HG03457 (cell line): ENCODE measurements around the gene KLF7.

Source experiments
- ATAC-seq: cut with Tn5 transposase; IDR thresholded peaks from one replicate; pipeline ENCODE4 v1.9.1; 2021; ENCODE audit warnings: moderate number of reproducible peaks; ENCODE audit not compliant: unreplicated experiment

Gene KLF7

DNA sequence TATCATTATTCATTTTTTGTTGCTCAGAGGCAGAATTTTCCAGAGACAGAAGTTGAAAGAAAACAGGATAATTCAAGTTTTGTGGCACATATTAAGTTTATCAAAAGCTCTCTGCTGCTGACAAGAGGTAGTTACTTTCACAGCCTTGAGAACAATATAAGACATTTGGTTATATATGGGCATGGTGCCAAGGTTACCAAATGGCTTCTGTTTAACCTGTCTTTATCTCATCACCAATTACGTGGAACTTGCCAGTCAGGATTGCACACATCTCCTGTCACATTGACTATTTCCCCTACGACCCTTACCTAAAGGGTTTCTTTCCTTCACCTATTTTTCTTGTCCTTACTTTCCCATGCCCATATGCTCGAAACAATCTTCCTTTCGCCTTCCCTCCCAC lies 35.9 kb downstream of the KLF7 start:
- ATAC-seq = no peak

DNA sequence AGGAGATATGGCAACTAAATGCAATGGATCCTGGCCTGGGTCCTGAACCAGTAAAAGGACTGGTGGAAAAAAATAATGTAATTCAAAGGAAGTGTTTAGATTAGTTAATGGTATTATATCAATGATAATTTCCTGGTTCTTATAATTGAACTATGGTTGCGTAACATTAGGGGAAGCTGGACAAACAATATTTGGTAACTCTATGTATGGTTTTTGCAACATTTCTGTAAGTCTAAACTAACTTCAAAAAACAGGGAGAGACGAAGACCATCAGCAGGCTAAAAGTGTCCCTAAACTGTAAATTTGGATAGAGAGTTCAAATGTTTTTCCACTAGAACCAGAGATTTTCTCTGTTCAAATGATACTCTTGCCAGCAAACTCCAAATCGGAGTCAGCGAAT lies 36.9 kb downstream of the KLF7 start:
- no peak for ATAC-seq

- ATAC-seq = no peak
These were observed 38.9 kb downstream of the KLF7 start for GRCh38 chr2:207126724-207127308.

- no peak for ATAC-seq
These were observed 41.9 kb downstream of the KLF7 start for GRCh38 chr2:207123776-207124391.

GRCh38 chr2:207123335-207123744 lies 42.4 kb downstream of the KLF7 start:
- no peak for ATAC-seq

GRCh38 chr2:207122651-207123334 lies 43.0 kb downstream of the KLF7 start:
- no peak for ATAC-seq

DNA sequence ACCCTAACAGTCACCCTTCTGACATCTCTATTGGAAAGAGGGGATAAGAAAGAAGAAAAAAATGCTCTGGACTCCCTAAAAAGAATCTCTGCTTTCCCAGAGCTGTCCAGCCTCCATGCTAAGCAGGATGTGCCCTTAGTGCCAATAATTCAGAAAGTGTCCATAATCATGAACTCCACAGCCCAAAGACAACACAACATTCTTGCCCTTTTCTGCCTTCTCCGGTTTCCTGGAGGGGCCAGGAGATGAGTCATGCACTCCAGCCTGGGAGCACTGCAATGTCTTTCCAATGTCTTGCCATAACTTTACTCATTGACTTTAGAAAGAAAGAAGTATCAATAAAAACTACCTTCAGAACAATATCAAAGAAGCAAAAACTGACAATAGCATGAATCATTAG lies 44.0 kb downstream of the KLF7 start:
- ATAC-seq = no peak

- ATAC-seq = no peak
These were observed 46.7 kb downstream of the KLF7 start for GRCh38 chr2:207119048-207119447.

DNA sequence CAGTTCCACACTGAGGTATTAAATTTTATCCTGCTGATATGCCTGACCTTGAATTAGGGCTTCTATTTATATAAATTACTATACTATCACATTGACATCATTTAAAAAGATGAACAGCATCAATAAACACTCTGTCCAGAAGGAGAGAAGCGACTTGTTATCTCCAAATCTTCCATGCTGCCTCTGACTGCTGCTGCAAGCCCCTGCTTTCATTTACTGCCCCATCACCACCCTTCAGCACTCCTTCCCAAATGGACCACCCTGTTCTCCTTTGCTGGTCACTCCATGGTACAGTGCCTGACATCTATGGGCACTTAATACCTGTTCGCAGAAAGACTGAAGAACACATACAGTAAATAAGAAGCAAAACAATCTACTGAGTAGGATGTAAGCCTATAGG lies 48.1 kb downstream of the KLF7 start:
- no peak for ATAC-seq

DNA sequence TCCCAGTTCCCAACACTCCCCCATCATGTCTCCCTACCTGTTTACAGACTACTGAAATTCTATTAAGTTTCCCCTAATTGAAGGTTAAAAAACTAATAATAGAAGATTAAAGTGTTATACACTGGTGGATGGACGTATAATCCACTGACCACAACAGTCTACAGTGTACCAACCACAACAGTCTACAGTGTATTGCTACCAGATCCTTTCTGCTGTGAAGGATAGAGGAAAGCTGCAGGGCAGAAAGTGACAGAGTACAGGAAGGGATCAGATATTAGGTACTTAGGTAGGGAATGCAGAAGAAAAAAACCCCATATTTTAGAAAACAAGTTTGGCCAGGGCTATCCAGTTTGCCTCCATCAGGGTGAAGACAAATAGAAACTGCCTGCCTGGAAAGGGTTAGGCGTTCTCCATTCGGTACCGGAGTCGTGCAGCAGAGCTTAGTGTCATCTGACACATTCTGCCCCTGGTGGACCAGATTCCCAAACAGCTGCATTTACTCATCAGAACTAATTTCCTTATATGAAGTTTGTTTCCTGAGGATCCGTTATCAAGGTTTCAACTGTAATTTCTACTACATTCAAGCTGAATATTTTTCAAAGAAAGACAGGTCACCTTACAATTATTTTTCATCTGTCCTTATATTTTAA lies 49.9 kb downstream of the KLF7 start:
- ATAC-seq = no peak

- ATAC-seq = no peak
These were observed 52.3 kb downstream of the KLF7 start for GRCh38 chr2:207113414-207113813.

GRCh38 chr2:207112785-207113184 lies 53.0 kb downstream of the KLF7 start:
- ATAC-seq = no peak

DNA sequence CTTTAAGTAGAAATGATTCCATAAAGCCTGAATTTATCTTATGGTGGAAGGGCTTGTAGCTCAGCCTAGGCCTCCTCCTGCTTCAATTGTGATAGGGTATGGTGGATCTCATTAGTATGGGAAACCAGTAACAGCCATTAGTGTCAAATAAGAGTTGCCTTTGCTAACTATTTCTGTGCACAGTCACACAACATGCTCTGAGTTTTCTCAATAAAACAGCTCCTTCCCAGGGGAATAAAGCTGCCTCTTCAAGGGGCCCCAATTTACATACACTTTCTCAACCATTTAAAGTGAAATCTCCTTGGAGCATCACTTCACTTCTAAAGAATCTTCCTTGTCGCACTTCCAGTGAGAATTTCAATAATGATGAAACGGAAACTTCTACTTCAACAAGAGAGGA lies 53.4 kb downstream of the KLF7 start:
- no peak for ATAC-seq

DNA sequence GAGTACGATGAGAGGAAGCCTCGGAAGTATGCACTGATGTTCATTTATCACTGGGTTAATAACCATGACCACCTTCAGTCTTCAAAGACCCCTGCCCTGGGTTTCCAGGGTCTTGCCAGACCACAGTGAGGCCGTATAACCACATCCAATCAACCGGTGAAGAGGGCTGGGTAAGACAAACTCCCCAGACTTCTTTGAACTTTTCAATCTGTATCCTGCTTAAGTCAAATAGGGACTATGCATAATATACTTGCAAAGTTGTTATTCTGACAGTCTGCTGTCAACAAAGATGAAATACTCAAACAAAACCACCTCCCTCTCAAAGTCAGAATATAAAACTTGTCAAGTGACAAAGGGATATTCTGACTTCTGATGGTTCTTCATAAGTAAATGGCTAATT lies 54.0 kb downstream of the KLF7 start:
- no peak for ATAC-seq

DNA sequence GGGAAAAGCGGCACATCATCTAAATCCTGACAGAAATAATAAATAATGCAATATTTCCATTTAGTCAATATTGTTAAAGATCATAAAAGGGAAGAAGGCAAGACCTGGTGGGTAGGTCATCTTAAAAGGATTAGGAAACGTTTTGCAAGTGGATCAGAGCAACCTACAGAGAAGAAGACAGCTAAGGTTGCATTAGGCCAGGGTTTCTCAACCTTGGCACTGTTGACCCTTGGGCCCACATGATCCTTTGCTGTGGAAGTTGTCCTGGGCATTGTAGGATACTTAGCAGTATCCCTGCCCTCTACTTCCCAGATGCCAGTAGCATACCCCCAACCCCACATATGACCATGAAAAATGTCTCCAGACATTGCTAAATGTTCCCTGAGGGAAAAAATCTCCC lies 55.0 kb downstream of the KLF7 start:
- ATAC-seq = no peak

GRCh38 chr2:207110310-207110709 lies 55.4 kb downstream of the KLF7 start:
- no peak for ATAC-seq

DNA sequence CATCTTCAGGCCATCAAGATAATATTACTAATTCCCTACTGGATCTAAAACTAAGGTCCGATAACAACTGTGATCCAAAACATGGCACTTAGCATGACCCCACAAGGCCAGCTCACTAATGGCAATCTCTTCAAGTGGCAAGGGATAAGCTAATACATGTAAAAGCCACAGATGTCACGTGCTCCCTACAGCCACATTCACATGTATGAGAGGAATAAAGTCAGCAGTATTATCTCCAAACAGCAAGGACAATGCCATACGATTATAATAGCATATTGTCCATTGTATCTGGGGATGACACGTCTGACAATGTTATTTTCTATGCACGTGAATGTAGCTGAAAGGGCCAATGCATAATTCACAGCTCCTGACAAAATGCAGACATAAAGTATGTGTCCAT lies 56.0 kb downstream of the KLF7 start:
- ATAC-seq = no peak

DNA sequence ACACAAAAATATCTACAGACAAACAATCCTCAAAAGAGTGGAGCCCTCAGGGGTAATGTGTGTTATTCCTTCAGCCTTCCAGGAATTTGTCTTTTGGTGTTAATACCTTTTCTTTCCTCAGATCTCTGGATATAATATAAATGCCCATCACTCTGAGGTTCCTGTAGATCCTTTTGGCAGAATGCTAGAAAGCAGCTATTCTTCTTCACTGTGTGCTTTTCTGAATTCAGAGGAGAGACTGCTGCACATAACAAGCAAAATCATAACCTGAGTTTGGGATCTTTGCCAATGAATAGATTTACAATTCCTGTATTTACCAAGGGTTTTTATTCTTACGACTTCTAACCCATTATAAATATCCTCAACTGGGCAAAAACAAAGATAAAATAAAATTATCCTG lies 57.3 kb downstream of the KLF7 start:
- ATAC-seq = no peak

DNA sequence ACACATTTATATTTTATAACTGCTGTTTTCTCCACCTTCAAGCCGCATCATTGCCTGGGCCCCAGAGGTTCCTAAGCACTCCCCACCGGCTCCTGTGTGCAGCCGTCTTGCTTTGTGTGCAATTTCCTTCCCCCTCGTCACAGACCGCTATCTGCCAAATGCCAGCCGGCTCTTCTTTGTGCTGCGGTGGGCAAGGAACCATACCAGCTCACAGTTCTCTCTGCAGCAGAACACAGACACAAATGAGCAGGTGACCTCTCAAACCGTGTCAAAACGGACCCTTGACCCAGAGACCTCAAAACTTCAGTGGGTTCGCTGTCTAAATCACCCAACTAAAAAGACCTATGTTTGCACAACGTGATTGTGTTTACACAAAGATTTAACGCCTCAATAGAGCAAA lies 58.2 kb downstream of the KLF7 start:
- no peak for ATAC-seq

GRCh38 chr2:207107131-207107530 lies 58.6 kb downstream of the KLF7 start:
- no peak for ATAC-seq

DNA sequence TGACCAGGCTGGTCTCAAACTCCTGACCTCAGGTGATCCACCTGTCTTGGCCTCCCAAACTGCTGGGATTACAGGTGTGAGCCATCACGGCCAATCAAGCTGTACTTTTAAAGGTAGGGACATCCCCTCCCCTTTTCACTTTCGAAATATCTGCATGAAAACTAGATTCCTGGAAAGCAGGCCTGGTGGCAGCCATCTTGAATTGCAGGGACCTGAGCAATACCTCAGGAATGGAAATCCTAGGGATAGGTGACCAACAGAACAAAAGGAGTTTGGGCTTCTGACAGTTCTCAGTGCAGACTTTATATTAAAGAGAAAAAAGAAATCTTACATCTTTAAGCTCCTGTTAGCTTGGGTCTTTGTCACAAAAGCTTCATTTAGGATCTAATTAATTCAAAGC lies 62.6 kb downstream of the KLF7 start:
- no peak for ATAC-seq

- no peak for ATAC-seq
These were observed 63.8 kb downstream of the KLF7 start for GRCh38 chr2:207101984-207102383.
